ENCODE data around the gene CIAO1. TPM values are rescaled to one million over a fixed set of nuclear protein-coding genes. Genes with fewer than 3 reads are reported as not detected.

The CIAO1 gene
- 54.2 and 92.6 TPM in 2 replicates for total RNA-seq

DNA sequence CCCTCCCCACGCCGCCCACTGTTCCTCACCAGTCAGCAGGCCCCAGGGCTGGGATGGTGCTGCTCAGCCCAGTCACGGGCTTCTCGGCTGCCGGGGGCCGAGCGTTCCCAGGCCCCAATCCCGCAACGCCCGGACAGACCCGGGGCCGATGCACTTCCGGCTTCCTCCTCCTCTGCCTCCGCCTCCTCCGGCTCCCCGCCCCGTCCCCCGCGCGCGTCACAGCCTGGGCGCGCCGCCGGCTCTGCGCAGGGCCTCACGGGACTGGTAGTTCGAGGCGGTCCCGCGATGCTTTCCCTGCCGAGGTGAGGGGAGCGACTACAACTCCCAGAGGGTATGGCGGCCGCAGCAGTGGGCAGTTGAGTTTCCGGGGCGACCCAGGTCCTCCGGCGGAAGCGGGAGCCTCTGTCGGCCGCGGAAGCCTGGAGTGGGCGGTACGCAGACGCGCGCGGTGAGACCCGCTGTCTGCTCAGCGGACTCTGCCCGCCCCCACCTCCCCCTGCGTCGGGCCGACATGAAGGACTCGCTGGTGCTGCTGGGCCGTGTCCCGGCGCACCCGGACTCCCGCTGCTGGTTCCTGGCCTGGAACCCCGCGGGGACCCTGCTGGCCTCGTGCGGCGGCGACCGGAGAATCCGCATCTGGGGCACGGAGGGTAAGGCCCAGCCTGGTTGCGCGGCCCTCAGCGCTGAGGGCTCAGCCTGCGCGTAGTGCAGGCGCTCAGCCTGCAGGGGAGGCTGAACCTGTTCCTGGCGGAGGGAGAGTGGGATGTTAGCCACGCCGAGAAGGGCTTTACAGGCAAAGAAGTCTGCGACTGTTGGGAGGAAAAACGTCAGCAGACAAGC lies at the start of gene CIAO1, which contains the start of gene TMEM127:
Gene CIAO1 (plus strand): TSS at position 386 of the 840 bp plus-strand sequence. CDS start 126 bp downstream, at position 512.
Gene TMEM127 (minus strand): TSS at position 158 of the 840 bp plus-strand sequence. CDS start 616 bp downstream, outside the sequence.

DNA sequence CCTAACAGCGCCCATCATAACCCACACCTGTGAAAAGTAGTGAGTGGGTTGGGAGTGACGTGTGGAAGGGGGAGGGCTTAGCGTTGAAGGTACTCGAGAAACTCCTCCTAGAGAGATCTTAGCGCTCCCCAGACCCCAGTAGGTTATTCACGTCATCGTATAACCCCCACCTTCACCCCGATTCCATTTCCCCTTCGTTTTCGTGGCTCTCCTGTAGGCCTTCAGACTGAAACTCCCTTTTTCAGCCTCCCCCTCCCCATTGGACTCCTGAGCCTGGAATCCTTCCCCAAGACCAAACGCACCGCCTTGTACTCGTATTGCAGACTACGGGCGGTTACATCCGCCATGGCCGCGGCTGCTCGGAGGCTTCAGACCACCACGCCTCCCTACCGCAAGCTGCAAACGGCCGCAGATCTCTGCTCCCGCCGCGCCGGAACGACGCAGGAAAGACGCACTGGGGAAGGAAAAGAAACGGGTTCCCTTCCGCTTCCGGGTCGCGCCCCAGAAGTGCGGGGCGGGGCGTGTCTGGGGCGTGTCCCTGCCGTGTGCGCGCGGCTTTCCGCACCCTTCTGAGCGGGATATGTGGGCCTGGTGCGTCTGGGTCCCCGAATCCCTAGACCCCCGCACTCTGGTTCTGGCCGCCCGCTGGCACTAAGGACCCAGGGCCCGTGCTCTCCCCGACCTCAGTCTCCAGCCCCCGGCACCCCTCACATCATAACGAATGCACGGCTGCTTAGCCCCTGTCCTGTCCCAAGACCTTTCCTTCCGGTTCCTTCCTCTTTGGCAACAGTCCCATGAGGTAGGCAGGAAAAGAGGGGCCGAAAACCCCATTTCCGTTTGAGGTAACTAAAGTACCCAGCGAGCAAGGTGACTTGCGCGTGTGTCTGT lies 39.3 kb downstream of the CIAO1 start, which contains the start of gene SNRNP200:
Gene SNRNP200 (minus strand): TSS at position 456 of the 888 bp plus-strand sequence. CDS start 109 bp downstream, at position 347.

Other genes starting within 250 kb of the CIAO1 start
- gene GPAT2, start 231.3 kb upstream of the CIAO1 start, total RNA-seq = 11.3 and 13.9 TPM in 2 replicates
- gene ADRA2B, start 149.7 kb upstream of the CIAO1 start, total RNA-seq = 0.06 TPM in 1 of 2 replicates, not detected in the other
- not detected in 2 replicates for gene ASTL, start 127.7 kb upstream of the CIAO1 start, total RNA-seq
- gene DUSP2, start 120.8 kb upstream of the CIAO1 start, total RNA-seq = 0.49 and 0.63 TPM in 2 replicates
- 122 and 254 TPM in 2 replicates for gene STARD7, start 57.4 kb upstream of the CIAO1 start, total RNA-seq
- 13.0 and 24.8 TPM in 2 replicates for gene TMEM127, start 228 bp upstream of the CIAO1 start, total RNA-seq
- 49.4 and 106 TPM in 2 replicates for gene SNRNP200, start 39.3 kb downstream of the CIAO1 start, total RNA-seq
- gene ITPRIPL1, start 59.1 kb downstream of the CIAO1 start, total RNA-seq = 4.7 and 11.0 TPM in 2 replicates
- gene NCAPH, start 69.5 kb downstream of the CIAO1 start, total RNA-seq = 13.3 and 23.6 TPM in 2 replicates
- 0.32 and 2.0 TPM in 2 replicates for gene NEURL3, start 239.1 kb downstream of the CIAO1 start, total RNA-seq